Glutamatergic neuron (in vitro differentiated cells): ENCODE data around the gene KCTD6. TPM values are rescaled to one million over a fixed set of nuclear protein-coding genes. Genes with fewer than 3 reads are reported as not detected.

Experiments used
- DNase-seq: peaks from one replicate; pipeline ENCODE4 v3.0.0; 2022
- H3K27ac Mint-ChIP-seq: one replicate; pipeline ENCODE4 v1.8.0; 2020; ENCODE audit warnings: mild to moderate bottlenecking, mixed read lengths, inconsistent platforms; ENCODE audit not compliant: unreplicated experiment
- H3K27me3 Mint-ChIP-seq: one replicate; pipeline ENCODE4 v1.8.0; 2020; ENCODE audit warnings: mild to moderate bottlenecking, moderate library complexity, mixed read lengths, inconsistent platforms; ENCODE audit not compliant: unreplicated experiment
- H3K36me3 Mint-ChIP-seq: one replicate; pipeline ENCODE4 v1.8.0; 2020; ENCODE audit warnings: mild to moderate bottlenecking, mixed read lengths, inconsistent platforms; ENCODE audit not compliant: unreplicated experiment
- H3K4me1 Mint-ChIP-seq: one replicate; pipeline ENCODE4 v1.8.0; 2020; ENCODE audit warnings: mild to moderate bottlenecking, low read depth, mixed read lengths, inconsistent platforms; ENCODE audit not compliant: unreplicated experiment
- H3K4me3 Mint-ChIP-seq: one replicate; pipeline ENCODE4 v1.8.0; 2020; ENCODE audit warnings: mild to moderate bottlenecking, mixed read lengths, inconsistent platforms; ENCODE audit not compliant: unreplicated experiment
- H3K9me3 Mint-ChIP-seq: one replicate; pipeline ENCODE4 v1.8.0; 2020; ENCODE audit warnings: mild to moderate bottlenecking, moderate library complexity, mixed read lengths, inconsistent platforms; ENCODE audit not compliant: unreplicated experiment
- total RNA-seq: library from RNA; stranded (reverse); fragmentation: NEBNext Ultra II Directional; extraction: Animal tissue kit (Norgen Biotek cat#: 25700); gene quantifications from one replicate; pipeline ENCODE4 v1.2.1, GENCODE V29; 2021; ENCODE audit not compliant: unreplicated experiment
- TF ChIP-seq, protein P1 (sequence below): fragments of 200-600 bp; sonication (generic); IDR thresholded peaks from one replicate; pipeline ENCODE4 v1.5.0; 2021; ENCODE audit not compliant: partially characterized antibody, unreplicated experiment

Gene KCTD6
- total RNA-seq, 1 donor from 2014 or later, result 21.1 TPM

DNA sequence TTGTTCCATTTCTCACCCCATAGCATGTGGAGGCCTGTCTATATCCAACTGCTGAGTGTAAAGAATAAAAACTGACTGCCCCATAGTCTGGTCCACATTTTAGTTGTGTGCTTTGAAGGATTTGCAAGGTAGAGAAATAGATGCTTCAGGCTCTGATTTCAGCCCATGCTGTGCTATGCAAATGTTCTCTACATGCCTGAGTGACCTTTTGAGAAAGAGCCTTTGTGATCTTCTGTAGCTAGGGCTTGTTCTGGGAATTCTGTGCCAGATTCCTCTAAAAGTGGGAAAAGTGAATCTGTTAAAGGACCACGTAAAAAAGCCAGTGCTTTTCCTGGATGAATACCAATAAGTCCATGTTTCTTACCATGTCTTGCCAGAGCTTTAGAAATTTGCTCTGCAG is 5.2 kb downstream of the KCTD6 start:
- Mint-ChIP-seq H3K4me1 (peaks cover 48% of the 10 kb centered on the region), H3K4me3 (peak overlapping the region; percentile 23), H3K27ac (peak overlapping the region; percentile 52), H3K27me3 (peaks cover 2% of the 10 kb centered on the region), H3K36me3 (no peaks in the 10 kb centered on the region), H3K9me3 (peaks cover 3% of the 10 kb centered on the region)
- TF ChIP-seq, protein P1, sequence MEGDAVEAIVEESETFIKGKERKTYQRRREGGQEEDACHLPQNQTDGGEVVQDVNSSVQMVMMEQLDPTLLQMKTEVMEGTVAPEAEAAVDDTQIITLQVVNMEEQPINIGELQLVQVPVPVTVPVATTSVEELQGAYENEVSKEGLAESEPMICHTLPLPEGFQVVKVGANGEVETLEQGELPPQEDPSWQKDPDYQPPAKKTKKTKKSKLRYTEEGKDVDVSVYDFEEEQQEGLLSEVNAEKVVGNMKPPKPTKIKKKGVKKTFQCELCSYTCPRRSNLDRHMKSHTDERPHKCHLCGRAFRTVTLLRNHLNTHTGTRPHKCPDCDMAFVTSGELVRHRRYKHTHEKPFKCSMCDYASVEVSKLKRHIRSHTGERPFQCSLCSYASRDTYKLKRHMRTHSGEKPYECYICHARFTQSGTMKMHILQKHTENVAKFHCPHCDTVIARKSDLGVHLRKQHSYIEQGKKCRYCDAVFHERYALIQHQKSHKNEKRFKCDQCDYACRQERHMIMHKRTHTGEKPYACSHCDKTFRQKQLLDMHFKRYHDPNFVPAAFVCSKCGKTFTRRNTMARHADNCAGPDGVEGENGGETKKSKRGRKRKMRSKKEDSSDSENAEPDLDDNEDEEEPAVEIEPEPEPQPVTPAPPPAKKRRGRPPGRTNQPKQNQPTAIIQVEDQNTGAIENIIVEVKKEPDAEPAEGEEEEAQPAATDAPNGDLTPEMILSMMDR, result no peak
- no peak for DNase-seq

DNA sequence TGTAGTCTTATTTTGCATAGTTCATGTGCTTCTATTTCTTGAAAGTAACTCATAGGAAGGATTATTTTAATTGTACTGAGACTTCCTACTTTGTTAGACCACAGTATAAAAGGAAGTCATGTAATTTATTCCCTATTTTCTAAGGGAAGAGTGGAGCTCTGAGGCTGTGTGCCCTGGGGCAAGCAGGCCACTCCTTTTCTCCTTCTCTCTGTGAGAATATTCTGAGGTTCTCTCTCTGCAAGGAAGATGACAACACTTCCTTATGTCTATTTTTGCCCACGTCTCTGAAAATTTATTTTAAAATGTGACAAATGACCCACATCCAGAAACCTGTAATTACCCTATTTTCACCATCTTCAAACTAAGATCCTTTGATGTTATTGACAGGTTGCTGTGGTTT is 11.0 kb downstream of the KCTD6 start:
- Mint-ChIP-seq H3K9me3 (no peaks in the 10 kb centered on the region), H3K27me3 (peaks cover 2% of the 10 kb centered on the region), H3K27ac (no peak overlapping the region)

DNA sequence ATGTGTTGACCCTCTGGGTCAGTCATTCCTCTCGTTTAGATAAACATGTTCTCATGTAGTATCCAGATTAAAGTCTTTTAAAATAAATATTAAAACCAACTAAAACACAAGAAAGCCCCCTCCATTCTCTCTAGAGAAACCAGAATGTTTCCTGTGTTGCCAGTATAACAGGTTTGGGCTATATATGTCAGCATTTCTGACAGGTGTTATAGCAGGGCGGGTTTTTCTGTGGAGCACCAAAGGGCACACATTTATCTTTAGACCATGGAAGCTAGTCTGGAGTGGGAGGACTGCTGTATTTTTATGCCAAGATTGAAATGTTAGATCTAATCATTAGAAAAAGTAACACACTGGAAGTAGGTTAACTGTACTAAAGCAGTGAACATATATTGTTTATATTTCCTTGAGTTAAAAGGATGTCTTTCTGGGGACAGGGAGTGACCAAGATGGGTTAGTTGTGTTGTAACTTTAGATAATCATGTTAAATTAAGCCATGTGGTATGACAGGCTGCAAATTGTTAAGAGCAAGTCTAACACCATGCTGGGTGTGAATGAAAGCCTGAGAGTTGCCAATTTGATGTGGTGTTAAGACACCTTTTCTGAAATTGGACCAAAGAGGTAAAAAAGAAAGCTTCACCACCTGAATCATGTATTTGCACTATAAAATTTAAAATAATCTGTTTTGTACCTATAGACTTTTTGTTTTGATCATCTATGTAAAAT is 15.6 kb downstream of the KCTD6 start:
- peaks cover 2% of the 10 kb centered on the region for H3K27me3 Mint-ChIP-seq
- H3K4me1 Mint-ChIP-seq, result peaks cover under 1% of the 10 kb centered on the region
- TF ChIP-seq, protein P1, result no peak
- no peak overlapping the region for H3K4me3 Mint-ChIP-seq
- H3K27ac Mint-ChIP-seq, result no peak overlapping the region
- no peak for DNase-seq
- no peaks in the 10 kb centered on the region for H3K36me3 Mint-ChIP-seq
- H3K9me3 Mint-ChIP-seq, result no peaks in the 10 kb centered on the region

More for the DNA sequence above, 11.0 kb downstream of the KCTD6 start:
- H3K36me3 Mint-ChIP-seq, result no peaks in the 10 kb centered on the region
- no peak for DNase-seq
- TF ChIP-seq, protein P1, result no peak
- H3K4me3 Mint-ChIP-seq, result no peak overlapping the region
- H3K4me1 Mint-ChIP-seq, result peaks cover 9% of the 10 kb centered on the region

DNA sequence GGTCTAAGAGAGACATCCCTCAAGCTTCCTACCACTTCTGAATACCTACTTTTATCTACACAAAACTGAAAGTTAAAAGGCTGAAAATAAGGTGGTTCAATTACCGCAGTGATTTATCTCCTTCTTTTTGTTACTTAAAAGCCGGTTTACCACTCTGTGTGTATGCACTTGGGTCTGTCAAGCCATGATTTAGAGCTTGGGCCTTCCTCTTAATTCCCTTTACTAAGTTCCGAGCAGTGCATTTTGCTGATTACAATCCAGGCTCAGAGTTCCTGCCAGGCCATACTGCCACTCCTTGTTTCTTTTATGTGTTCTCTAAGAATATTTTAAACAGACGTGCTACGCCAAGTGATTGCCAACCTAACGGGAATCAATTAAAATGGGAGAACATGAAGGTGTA is 16.5 kb downstream of the KCTD6 start:
- TF ChIP-seq, protein P1, result no peak
- Mint-ChIP-seq H3K9me3 (no peaks in the 10 kb centered on the region), H3K27me3 (peaks cover 2% of the 10 kb centered on the region), H3K27ac (no peak overlapping the region), H3K4me3 (no peak overlapping the region), H3K36me3 (no peaks in the 10 kb centered on the region), H3K4me1 (no peaks in the 10 kb centered on the region)
- DNase-seq, result no peak

DNA sequence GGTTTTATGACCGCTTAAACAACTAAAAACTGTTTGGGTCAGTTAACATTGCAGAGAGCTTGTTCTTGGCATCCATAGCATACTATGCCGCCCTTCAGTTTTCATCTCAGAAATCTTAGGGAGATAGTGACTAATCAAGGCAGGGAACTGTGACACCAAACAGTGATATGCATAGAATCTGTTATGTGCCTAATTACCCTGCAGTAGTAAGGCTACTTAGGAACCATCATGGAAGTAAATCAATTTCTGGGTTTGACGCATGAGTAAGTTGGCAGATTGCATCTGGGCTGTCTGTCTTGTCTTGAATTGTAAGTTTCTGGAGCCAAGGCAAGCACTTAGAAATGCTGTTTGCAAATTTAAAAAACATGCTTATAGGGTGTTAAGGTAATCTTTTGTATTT is 22.5 kb downstream of the KCTD6 start:
- Mint-ChIP-seq H3K4me1 (peaks cover 14% of the 10 kb centered on the region), H3K9me3 (peaks cover 7% of the 10 kb centered on the region)

More for the DNA sequence above, 22.5 kb downstream of the KCTD6 start:
- H3K27ac Mint-ChIP-seq, result no peak overlapping the region
- DNase-seq, result no peak
- TF ChIP-seq, protein P1, result no peak
- H3K27me3 Mint-ChIP-seq, result peaks cover 5% of the 10 kb centered on the region
- H3K4me3 Mint-ChIP-seq, result no peak overlapping the region
- no peaks in the 10 kb centered on the region for H3K36me3 Mint-ChIP-seq
